ENCODE measurements around the gene SAP30. TPM values are rescaled to one million over a fixed set of nuclear protein-coding genes. Genes with fewer than 3 reads are reported as not detected.
A peak's percentile ranks its signal among the peaks of the same experiment; 100 is the strongest.

Gene SAP30
- total RNA-seq, 4 donors from 2014 or later: 25.8 to 61.9 (median 32.7) TPM

DNA sequence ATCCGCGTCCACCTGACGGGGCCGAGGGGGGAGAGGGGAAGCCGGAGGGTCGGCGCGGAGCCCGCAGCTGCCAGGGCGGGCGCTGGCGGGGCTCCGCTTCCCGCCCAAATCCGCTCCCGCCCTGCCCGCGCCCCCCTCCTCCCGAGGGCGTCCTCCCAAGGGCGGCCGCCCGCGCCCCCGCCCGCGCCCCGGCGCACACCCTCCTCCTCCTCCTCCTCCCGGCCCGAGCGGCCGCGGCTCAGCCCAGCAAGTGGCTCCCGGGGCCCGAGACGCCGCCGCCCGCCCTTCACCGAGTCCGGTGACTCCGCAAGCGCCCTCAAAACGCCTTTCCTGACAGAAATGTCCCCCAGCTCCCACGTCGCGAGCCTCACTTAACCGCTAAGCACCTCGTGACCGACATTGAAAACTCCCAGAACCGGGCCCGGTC is 37.1 kb upstream of the SAP30 start:
- TF ChIP-seq, protein P1, sequence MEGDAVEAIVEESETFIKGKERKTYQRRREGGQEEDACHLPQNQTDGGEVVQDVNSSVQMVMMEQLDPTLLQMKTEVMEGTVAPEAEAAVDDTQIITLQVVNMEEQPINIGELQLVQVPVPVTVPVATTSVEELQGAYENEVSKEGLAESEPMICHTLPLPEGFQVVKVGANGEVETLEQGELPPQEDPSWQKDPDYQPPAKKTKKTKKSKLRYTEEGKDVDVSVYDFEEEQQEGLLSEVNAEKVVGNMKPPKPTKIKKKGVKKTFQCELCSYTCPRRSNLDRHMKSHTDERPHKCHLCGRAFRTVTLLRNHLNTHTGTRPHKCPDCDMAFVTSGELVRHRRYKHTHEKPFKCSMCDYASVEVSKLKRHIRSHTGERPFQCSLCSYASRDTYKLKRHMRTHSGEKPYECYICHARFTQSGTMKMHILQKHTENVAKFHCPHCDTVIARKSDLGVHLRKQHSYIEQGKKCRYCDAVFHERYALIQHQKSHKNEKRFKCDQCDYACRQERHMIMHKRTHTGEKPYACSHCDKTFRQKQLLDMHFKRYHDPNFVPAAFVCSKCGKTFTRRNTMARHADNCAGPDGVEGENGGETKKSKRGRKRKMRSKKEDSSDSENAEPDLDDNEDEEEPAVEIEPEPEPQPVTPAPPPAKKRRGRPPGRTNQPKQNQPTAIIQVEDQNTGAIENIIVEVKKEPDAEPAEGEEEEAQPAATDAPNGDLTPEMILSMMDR (IDR thresholded peaks at IDR 0.05): no peak
- DNase-seq (ENCODE audit: low spot score) (no peak), ATAC-seq (ENCODE audit: low FRiP score) (peak; percentile 42)

DNA sequence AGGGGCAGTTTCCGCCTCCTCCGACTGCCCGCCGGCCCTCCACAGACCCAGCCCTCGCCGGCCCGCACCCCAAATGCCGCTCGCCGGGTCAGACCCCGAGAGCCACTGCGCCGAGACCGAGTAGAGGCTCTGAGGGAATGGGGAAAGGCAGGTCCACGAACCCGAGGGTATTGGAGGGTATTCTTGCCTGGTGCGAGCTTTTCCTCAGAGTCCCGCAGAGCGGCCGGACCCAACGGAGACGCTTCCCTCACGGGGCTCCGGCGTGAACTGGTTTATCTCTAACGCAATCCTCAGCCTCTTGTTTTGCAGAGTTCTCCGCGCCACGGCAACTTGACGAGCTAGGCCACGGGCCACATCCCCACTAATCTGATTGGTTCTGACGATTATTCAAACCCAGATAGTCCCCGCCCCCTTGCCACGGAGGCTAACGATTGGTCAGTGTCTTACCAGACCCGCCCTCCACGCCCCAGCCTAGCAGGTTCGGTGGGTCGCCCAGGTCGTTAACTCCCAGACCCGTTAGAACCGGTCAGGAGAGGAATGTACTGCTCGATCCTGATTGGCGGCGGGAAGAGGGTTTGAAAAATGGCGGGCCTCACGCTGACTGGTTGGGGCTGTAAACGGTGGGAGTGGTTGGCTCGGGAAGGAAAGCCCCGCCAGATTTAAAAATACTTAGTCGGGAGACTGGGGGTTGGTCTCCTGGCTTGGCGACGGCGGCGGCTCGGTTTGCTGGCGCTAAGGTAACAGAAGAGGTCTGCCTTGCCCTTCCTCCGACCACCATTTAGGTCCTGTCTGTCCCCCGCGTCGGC is 36.5 kb upstream of the SAP30 start, which contains the start of gene HMGB2:
Gene HMGB2, minus strand, starts transcription at position 274 of the 806 bp plus-strand sequence. CDS start 709 bp downstream, outside the sequence.
- TF ChIP-seq, protein P1 (IDR thresholded peaks at IDR 0.05): no peak
- ATAC-seq (ENCODE audit: low FRiP score) (peak; percentile 100), DNase-seq (ENCODE audit: low spot score) (peak; percentile 100)

DNA sequence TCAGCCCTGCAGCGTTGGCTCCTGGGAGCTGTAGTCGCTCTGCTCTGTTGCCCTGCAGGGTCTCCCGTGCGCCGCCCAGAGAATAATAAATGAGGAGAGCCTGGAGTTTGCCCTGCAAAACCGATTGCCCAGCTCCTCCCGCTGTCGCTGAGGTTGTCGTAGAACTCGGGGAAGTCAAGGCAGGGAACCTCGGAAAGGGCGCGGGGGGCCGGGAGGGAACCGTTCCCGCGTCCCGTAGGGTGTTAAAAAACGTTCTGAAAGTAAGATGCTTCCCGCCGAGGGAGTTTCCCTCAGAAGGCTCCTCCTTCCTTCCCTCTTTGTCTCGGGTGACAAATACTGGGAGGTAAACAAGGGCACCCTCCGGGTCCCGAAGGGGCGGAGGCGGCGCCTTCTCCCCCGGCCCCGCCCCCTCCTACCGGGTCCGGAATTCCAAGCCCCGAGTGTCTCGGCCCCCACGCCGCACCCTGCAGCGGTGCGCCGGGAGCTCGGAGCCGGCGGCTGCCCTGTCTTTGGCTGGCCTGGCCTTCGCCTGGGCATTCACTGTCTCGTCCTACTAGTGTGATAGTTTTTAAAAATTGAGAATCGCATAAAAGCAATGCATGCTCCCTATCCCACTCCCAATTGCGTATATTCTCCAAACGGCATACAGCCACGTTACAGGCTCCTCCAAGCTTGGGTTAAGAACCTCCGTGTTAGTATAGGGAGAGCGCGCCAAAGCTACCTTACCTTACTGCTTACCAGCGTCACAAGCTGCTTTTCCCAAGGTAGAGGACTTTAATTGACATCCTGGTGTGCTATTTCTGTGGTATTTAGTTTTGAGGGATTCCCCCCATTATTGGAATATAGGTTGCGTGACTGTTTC is 35.6 kb upstream of the SAP30 start:
- DNase-seq (ENCODE audit: low spot score): no peak
- ATAC-seq (ENCODE audit: low FRiP score): peak; percentile 26

DNA sequence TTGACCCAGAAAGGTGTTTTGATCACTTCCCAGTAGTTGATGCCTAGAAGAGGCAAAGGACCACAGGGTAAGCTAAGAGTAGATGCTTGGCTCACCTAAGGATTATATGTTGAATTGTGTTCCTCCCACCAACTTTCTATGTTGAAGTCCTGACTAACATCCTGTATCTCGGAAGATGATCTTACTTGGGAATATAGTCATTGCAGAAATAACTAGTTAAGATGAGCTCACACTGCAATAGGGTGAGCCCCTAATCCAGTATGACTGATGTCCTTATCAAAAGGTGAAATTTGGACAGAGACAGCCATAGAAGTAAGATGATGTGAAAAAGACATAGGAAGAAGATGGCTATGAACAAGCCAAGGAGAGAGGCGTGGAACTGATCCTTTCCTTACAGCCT is 33.3 kb upstream of the SAP30 start:
- ATAC-seq (ENCODE audit: low FRiP score) (no peak), DNase-seq (ENCODE audit: low spot score) (no peak)

More for the DNA sequence above, 35.6 kb upstream of the SAP30 start:
- TF ChIP-seq, protein P1 (IDR thresholded peaks at IDR 0.05): no peak

DNA sequence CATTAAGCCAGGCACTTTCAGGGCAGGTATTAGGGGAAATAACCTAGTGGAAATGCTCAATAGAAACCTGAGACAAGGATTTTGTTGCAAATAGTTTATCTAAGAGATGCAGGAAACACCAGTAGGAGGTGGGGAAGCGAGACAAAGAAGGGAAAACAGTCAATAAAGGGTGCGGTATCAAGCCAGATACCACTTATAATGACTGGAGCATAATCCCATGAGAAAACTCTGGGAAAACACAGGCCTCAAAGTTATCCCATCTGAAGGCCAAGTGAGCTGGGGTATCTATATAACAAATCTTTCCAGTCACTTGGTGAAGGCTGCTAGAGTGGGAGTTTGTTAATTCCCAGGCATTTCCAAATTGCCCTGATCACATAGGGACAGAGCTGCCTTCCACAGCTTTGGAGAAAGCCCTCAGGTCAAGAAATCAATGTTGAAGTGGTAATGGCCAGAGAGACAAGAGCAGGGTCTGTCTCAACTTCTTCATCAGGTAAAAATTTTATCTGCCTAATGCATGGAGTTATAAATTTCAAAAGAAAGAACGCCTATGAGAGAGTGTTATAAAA is 26.8 kb upstream of the SAP30 start:
- ATAC-seq (ENCODE audit: low FRiP score): no peak
- DNase-seq (ENCODE audit: low spot score): no peak
- TF ChIP-seq, protein P1 (IDR thresholded peaks at IDR 0.05): no peak

More for the DNA sequence above, 33.3 kb upstream of the SAP30 start:
- TF ChIP-seq, protein P1 (IDR thresholded peaks at IDR 0.05): no peak

DNA sequence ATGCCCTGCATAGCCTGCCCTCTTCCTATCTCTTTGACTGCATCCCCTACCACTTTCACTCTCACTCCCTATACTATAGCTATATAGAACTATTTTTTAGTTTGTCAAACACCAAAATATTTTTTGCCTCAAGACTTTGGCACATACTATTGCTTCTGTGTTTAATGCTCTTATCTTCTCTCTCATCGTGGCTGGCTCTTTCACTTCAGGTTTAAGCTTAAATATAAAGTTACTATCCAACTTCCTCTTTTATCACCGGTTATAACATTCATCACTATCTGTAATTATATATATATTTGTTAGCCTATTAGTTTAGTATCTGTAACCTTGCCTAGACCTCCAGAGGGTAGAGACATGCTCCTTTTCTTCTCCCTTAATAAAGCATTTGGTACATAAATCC is 25.1 kb upstream of the SAP30 start:
- no peak for ATAC-seq (ENCODE audit: low FRiP score)
- DNase-seq (ENCODE audit: low spot score): no peak
- TF ChIP-seq, protein P1 (IDR thresholded peaks at IDR 0.05): no peak

All from omental fat pad (tissue), 4 donors.